Adrenal gland (tissue), 5 donors: Measurements from ENCODE around the gene RFC2.

Experiments
- CTCF ChIP-seq, 6 experiments: fragments of 450-650 bp in 4 of 6; fragments of 200-600 bp in 2 of 6; sonication (generic) in 1 of 6; IDR thresholded peaks; 1 replicate in 5 of 6; 2 replicates in 1 of 6; pipeline versions ENCODE4 v1.5.1 to v1.8.0; 2016 to 2021; ENCODE audit warnings: antibody characterized with exemption in 6 of 6, mild to moderate bottlenecking in 2 of 6, moderate library complexity in 1 of 6
- POLR2A ChIP-seq, 2 donors: fragments of 450-650 bp; IDR thresholded peaks; one replicate each; pipeline ENCODE4 v1.6.1; 2017; ENCODE audit warnings: antibody characterized with exemption in 2 of 2, mild to moderate bottlenecking in 2 of 2, moderate library complexity in 1 of 2
- donor health status: DM: no; HTN: no; CAD: no.

- no peak for TF ChIP-seq CTCF (IDR thresholded peaks at IDR 0.05)
- TF ChIP-seq POLR2A (IDR thresholded peaks at IDR 0.05), result no peak
Observed at GRCh38 chr7:74252893-74253292, 1.3 kb downstream of the RFC2 start.
